ENCODE data around the gene DNAAF9.

- TF ChIP-seq CTCF (IDR thresholded peaks at IDR 0.05) (no peak), POLR2A (IDR thresholded peaks at IDR 0.05) (peak; percentile 40), POLR2AphosphoS5 (IDR thresholded peaks at IDR 0.05) (peak in 2 of 3 donors; percentile 39 to 54), EP300 (IDR thresholded peaks at IDR 0.05; ENCODE audit: low read depth) (no peak)
These were observed 535 bp upstream of the DNAAF9 start for GRCh38 chr20:3407771-3408637.
